Measurements from ENCODE around the gene TMEM200A.

DNA sequence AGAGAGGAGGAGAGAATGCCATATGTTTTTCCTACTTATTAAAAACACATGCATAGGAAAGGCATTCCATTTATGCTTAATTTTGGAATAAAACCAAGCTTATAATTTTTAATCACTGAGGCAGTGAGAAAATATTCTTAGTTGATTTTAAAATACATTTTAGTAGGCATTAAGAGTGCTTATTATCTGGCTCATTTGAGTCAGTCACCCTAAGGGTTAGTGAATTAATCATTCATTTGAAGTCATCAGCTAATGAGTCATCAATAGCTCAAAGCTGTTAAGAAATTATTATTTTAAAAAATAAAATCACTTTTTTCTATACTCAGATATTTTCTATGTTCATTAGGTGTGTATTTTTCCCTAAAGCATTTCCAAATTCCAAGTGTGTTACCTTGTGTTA, 81.6 kb downstream of the TMEM200A start:
- TF ChIP-seq, protein P1, sequence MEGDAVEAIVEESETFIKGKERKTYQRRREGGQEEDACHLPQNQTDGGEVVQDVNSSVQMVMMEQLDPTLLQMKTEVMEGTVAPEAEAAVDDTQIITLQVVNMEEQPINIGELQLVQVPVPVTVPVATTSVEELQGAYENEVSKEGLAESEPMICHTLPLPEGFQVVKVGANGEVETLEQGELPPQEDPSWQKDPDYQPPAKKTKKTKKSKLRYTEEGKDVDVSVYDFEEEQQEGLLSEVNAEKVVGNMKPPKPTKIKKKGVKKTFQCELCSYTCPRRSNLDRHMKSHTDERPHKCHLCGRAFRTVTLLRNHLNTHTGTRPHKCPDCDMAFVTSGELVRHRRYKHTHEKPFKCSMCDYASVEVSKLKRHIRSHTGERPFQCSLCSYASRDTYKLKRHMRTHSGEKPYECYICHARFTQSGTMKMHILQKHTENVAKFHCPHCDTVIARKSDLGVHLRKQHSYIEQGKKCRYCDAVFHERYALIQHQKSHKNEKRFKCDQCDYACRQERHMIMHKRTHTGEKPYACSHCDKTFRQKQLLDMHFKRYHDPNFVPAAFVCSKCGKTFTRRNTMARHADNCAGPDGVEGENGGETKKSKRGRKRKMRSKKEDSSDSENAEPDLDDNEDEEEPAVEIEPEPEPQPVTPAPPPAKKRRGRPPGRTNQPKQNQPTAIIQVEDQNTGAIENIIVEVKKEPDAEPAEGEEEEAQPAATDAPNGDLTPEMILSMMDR (conservative IDR thresholded peaks at IDR 0.05; ENCODE audit: low read depth, low read length) = no peak
- TF ChIP-seq EZH2 (IDR thresholded peaks at IDR 0.05; ENCODE audit: low read length, unreplicated experiment) = no peak
